Pulmonary artery endothelial cell (primary cell): ENCODE results near the gene FER1L5. TPM values are rescaled to one million over a fixed set of nuclear protein-coding genes. Genes with fewer than 3 reads are reported as not detected.

ENCODE experiments used
- DNase-seq: peaks from one replicate; pipeline ENCODE4 v3.0.0-alpha.2; 2011; ENCODE audit warnings: low read depth, low spot score
- total RNA-seq: library from RNA; depleted of rRNA; stranded (reverse); fragments of >200 nt; gene quantifications from 2 replicates; pipeline ENCODE4 v1.2.3, GENCODE V29; 2014

FER1L5 gene
- total RNA-seq, 1 donor from 2014 or later, result not detected

DNA sequence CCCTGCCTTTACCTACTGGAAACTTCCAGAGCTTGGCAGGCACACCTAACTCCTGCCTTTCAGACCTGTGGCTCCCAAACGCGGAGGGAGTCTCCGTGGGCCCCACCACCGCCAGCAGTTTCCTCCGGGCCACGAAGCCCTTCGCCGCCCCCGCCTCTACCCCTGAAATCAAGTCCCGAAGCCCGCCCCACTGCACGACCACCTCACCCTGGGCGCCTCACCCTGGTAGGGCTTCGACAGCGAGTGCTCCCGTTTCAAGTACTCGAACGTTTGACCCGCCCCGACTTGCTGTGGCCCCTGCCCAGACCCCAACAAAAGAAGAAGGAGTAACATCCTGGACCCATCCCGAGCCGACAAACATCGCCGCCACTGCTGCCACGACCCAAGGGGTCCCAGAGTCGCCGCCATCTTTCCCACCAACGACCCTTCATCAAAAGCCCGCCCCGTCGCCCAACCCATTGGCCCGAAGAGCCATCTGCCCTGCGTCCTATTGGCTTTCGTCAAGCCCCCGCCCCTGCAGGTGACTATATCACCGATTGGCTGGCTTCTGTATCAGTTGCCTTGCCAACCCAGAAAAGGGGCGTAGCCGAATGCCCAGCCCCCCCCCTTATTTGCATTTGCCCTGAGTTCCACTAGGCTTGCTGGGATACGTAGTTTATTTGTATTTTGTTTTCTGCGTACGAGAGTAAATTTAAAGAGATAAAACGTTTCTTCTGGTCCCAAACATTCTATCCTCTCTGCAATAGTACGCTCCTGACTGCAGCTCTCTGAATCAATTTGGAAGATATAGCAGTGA, 97.3 kb downstream of the FER1L5 start, which contains the start of gene LMAN2L:
LMAN2L (minus strand) TSS at position 432 of the 796 bp plus-strand sequence; CDS start at position 408, 24 bp downstream.
- peak; percentile 91 for DNase-seq

DNA sequence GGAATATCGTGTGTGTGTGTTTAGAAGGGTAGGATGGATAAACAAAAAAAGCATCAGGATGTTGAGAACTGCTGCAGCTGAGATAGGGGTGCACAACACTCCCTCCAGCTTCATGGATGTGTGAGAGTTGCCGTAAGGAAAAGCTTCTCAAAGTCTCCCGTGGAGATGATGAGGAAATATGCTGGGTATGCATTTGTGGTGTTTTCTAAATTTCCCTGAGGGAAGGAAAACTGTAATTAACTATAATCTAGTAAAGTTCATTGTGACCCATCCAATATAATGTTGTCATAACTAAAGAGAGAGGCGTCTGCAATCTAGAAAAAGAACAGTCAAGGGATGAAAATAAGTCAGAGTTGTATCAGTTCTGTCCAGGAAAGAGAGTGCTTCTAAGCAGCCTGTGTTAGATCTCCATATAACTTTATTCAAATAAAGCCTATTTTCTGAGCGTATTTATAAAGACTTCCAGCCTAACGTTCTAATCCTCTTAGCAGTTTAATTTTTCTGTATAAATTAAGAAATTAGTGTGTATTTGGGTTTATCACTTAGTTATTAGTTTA, 104.6 kb downstream of the FER1L5 start:
- no peak for DNase-seq

DNA sequence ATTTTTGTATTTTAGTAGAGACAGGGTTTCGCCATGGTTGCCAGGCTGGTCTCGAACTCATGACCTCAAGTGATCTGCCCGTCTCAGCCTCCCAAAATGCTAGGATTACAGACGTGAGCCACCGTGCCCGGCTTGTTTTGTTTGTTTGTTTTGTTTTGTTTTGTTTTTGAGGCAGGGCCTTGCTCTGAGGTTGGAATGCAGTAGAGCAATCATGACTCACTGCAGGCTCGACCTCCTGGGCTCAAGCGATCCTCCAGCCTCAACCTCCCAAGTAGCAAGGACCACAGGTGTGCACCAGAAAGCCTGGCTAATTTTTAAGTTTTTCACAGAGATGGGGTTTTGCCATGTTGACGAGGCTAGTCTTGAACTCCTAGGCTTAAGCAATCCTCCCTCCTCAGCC, 109.2 kb downstream of the FER1L5 start:
- no peak for DNase-seq

DNA sequence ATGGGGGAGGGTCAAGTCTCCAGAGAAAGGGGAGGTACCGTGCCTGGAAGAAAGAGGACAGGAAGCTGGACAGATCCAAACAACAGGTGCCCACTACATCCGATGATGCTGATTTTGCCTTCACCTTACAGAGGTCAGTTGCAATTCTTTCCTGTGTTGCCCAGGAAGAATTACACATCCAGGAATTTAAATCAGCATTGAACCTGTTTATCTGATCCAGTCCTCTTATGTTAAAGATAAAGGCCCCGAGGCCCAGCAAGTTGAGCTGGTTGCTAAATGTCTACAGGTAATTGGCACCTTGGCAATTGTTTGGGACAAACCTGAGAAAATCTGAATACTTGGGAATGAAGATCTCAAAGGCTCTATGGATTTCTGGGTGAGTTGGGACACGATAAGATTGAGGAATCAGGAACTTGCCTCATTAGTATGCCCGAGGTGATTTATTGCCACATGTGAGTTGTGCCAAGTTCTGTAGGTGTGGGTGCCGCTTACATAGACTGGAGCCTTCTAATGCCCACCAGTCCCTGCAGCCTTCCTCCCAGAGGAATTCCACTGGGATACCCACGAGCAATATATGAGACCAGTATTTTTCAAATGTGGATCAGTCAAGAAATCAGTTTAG, 111.2 kb downstream of the FER1L5 start:
- DNase-seq, result no peak

GRCh38 chr2:96754317-96754716, 111.8 kb downstream of the FER1L5 start:
- DNase-seq, result no peak

Other genes with a start within 250 kb of the FER1L5 start
- gene NEURL3, start 137.4 kb upstream of the FER1L5 start, total RNA-seq, result not detected in 2 replicates
- gene ARID5A, start 106.0 kb upstream of the FER1L5 start, total RNA-seq, result 10.0 and 10.9 TPM in 2 replicates
- gene KANSL3, start 4.5 kb upstream of the FER1L5 start, total RNA-seq, result 24.7 and 34.4 TPM in 2 replicates
- 15.3 and 37.4 TPM in 2 replicates for gene LMAN2L, start 97.3 kb downstream of the FER1L5 start, total RNA-seq
- gene CNNM4, start 118.1 kb downstream of the FER1L5 start, total RNA-seq, result 2.4 and 4.0 TPM in 2 replicates
- gene CNNM3, start 173.5 kb downstream of the FER1L5 start, total RNA-seq, result 8.4 and 11.8 TPM in 2 replicates
- 0.46 and 1.3 TPM in 2 replicates for gene ANKRD23, start 201.3 kb downstream of the FER1L5 start, total RNA-seq
- 8.0 and 9.8 TPM in 2 replicates for gene ANKRD39, start 215.3 kb downstream of the FER1L5 start, total RNA-seq
- gene SEMA4C, start 227.3 kb downstream of the FER1L5 start, total RNA-seq, result 17.2 and 19.4 TPM in 2 replicates